Uterine smooth muscle cell (primary cell): Measurements from ENCODE around the gene ODF4. TPM values are rescaled to one million over a fixed set of nuclear protein-coding genes. Genes with fewer than 3 reads are reported as not detected.

Source experiments
- total RNA-seq: library from RNA; depleted of rRNA; stranded (reverse); fragments of >200 nt; gene quantifications from 2 replicates; pipeline ENCODE4 v1.2.3, GENCODE V29; 2014

ODF4 gene, protein sequence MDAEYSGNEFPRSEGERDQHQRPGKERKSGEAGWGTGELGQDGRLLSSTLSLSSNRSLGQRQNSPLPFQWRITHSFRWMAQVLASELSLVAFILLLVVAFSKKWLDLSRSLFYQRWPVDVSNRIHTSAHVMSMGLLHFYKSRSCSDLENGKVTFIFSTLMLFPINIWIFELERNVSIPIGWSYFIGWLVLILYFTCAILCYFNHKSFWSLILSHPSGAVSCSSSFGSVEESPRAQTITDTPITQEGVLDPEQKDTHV
- total RNA-seq = not detected in 2 replicates

DNA sequence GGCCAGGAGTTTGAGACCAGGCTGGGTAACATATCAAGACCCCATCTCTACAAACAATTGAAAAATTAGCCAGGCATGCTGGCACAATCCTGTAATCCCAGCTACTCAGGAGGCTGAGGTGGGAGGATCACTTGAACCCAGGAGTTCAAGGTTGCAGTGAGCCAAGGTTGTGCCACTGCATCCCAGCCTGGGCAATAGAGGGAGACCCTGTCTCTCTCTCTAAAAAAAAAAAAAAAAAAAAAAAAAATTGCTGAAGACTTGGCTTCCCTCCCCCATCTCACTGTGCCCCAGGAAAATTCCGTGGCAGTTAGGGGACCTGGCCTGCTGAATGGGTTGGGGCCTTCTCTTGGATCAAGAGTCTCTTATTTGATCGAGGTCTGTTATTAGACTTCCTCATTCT, at the start of gene ODF4:
ODF4 (plus strand) TSS at position 301 of the 400 bp plus-strand sequence. CDS start 212 bp downstream, outside the sequence.

GRCh38 chr17:8376271-8377067, 36.8 kb downstream of the ODF4 start, which contains the start of gene KRABD2:
Gene KRABD2 (minus strand): TSS chr17:8376704.

GRCh38 chr17:8383143-8383822, 43.6 kb downstream of the ODF4 start, which contains the start of gene RPL26:
Gene RPL26 (minus strand): TSS chr17:8383193. CDS start chr17:8382310, 883 bp downstream.

Other genes with a start within 250 kb of the ODF4 start
- 0.25 and 0.55 TPM in 2 replicates for gene ALOXE3, start 221.3 kb upstream of the ODF4 start, total RNA-seq
- gene HES7, start 215.7 kb upstream of the ODF4 start, total RNA-seq = not detected in 2 replicates
- 9.3 and 15.4 TPM in 2 replicates for gene PER1, start 187.4 kb upstream of the ODF4 start, total RNA-seq
- gene VAMP2, start 176.9 kb upstream of the ODF4 start, total RNA-seq = 6.0 and 6.1 TPM in 2 replicates
- gene TMEM107, start 163.5 kb upstream of the ODF4 start, total RNA-seq = 20.5 and 32.9 TPM in 2 replicates
- gene BORCS6, start 149.7 kb upstream of the ODF4 start, total RNA-seq = 11.0 and 14.9 TPM in 2 replicates
- gene AURKB, start 129.3 kb upstream of the ODF4 start, total RNA-seq = 19.1 and 69.5 TPM in 2 replicates
- 5.1 and 6.4 TPM in 2 replicates for gene CTC1, start 91.8 kb upstream of the ODF4 start, total RNA-seq
- gene PFAS, start 90.6 kb upstream of the ODF4 start, total RNA-seq = 22.7 and 41.8 TPM in 2 replicates
- gene RANGRF, start 51.2 kb upstream of the ODF4 start, total RNA-seq = 9.7 and 11.1 TPM in 2 replicates
- 0.66 and 0.75 TPM in 2 replicates for gene SLC25A35, start 44.4 kb upstream of the ODF4 start, total RNA-seq
- gene ARHGEF15, start 29.6 kb upstream of the ODF4 start, total RNA-seq = not detected in 2 replicates
- 3,718 and 3,779 TPM in 2 replicates for gene RPL26, start 43.4 kb downstream of the ODF4 start, total RNA-seq
- gene RNF222, start 58.0 kb downstream of the ODF4 start, total RNA-seq = not detected in 2 replicates
- 57.0 and 58.2 TPM in 2 replicates for gene NDEL1, start 96.0 kb downstream of the ODF4 start, total RNA-seq